Measurements from ENCODE around the gene GAN.

- TF ChIP-seq CTCF (conservative IDR thresholded peaks at IDR 0.05 in 1 of 2, IDR thresholded peaks at IDR 0.05 in 1 of 2; ENCODE audit: low read depth in 1 of 2, low read length in 2 of 2), result no peak
- no peak for TF ChIP-seq EZH2 (IDR thresholded peaks at IDR 0.05; ENCODE audit: low read length, missing control alignments)
These were observed 105.0 kb downstream of the GAN start for GRCh38 chr16:81419806-81420205.

All from fibroblast of lung (primary cell).